ENCODE data around the gene LRRC51.

LRRC51 gene

GRCh38 chr11:72070491-72070890 lies 10.2 kb upstream of the LRRC51 start:
- no peak for DNase-seq

GRCh38 chr11:72072348-72072747 lies 8.3 kb upstream of the LRRC51 start:
- no peak for DNase-seq

GRCh38 chr11:72075109-72075508 lies 5.5 kb upstream of the LRRC51 start:
- DNase-seq: no peak

- no peak for DNase-seq
Measured at GRCh38 chr11:72075756-72076155, 4.9 kb upstream of the LRRC51 start.

GRCh38 chr11:72078477-72078876 lies 2.2 kb upstream of the LRRC51 start:
- no peak for DNase-seq

- no peak for DNase-seq
Measured at GRCh38 chr11:72079819-72080325, 778 bp upstream of the LRRC51 start.

GRCh38 chr11:72081184-72081644 lies 564 bp downstream of the LRRC51 start:
- DNase-seq: no peak

- no peak for DNase-seq
Measured at GRCh38 chr11:72081821-72082453, 1.3 kb downstream of the LRRC51 start.

- no peak for DNase-seq
Measured at GRCh38 chr11:72083414-72083813, 2.8 kb downstream of the LRRC51 start.

GRCh38 chr11:72084076-72084475 lies 3.4 kb downstream of the LRRC51 start:
- no peak for DNase-seq

GRCh38 chr11:72084965-72085364 lies 4.3 kb downstream of the LRRC51 start:
- DNase-seq: no peak

- DNase-seq: no peak
Measured at GRCh38 chr11:72085621-72086351, 5.1 kb downstream of the LRRC51 start.

- DNase-seq: no peak
Measured at GRCh38 chr11:72088076-72088808, 7.6 kb downstream of the LRRC51 start.

GRCh38 chr11:72091292-72091691 lies 10.6 kb downstream of the LRRC51 start:
- DNase-seq: peak; percentile 76

GRCh38 chr11:72098741-72099140 lies 18.1 kb downstream of the LRRC51 start:
- DNase-seq: no peak

- DNase-seq: no peak
Measured at GRCh38 chr11:72100009-72100408, 19.4 kb downstream of the LRRC51 start.

GRCh38 chr11:72100462-72100861 lies 19.8 kb downstream of the LRRC51 start:
- no peak for DNase-seq

- no peak for DNase-seq
Measured at GRCh38 chr11:72102162-72102561, 21.5 kb downstream of the LRRC51 start.

- DNase-seq: no peak
Measured at GRCh38 chr11:72102631-72102945, 21.9 kb downstream of the LRRC51 start.

GRCh38 chr11:72102946-72103753 lies 22.5 kb downstream of the LRRC51 start, which contains the start of gene LAMTOR1:
Gene LAMTOR1, minus strand, starts transcription at chr11:72103297. Its CDS starts 73 bp downstream, at chr11:72103224.
- DNase-seq: peak; percentile 96

- DNase-seq: no peak
Measured at GRCh38 chr11:72103754-72104167, 23.1 kb downstream of the LRRC51 start.

- DNase-seq: no peak
Measured at GRCh38 chr11:72105888-72106287, 25.2 kb downstream of the LRRC51 start, which contains the start of gene TOMT. Gene TOMT, plus strand, starts transcription at chr11:72105924. Its CDS starts 28 bp downstream, at chr11:72105952.
